GM19238 (cell line): ENCODE results near the gene SAT1.

Experiments used
- DNase-seq: peaks from one replicate; pipeline ENCODE4 v3.0.0; 2011; ENCODE audit warnings: low spot score; ENCODE audit not compliant: insufficient read length

The SAT1 gene

GRCh38 chrX:23773601-23774175, 9.3 kb upstream of the SAT1 start:
- no peak for DNase-seq

GRCh38 chrX:23776363-23776762, 6.6 kb upstream of the SAT1 start:
- DNase-seq = no peak

DNA sequence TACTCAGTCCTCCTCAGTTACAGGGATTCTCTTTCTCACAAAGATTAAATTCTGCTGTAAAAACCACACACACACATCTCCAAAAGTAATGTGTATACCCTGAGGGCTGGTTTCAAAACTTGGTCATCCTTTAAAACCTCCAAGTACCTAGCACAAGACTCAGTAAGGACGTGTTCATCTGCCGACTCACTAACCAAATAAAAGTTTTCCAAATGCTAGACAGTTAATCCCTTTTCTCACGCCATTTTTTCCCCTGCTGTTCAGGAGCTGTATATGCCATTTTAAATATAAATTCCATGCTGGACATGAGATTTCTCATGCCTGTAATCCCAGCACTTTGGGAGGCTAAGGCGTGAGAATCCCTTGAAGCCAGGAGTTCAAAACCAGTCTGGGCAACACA, 3.9 kb upstream of the SAT1 start:
- no peak for DNase-seq

DNA sequence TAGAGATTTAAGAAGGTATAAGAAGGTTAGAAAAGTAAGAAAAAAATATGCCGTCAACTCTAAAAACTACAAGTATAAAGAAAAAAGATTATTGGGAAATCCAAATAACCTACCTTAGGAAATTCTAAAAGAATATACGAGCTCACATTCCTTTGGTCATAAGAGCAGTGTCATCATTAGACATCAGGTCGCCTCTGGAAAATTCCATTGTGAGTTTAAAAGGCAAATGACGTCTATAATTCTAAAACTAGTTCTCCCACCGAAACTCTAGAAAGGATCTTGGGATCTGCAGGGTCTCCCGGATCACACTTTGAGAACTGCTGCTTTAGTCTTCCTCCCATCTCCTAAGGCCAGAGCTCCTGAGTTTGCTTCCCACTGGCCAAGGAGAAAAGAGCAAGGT, 518 bp upstream of the SAT1 start:
- DNase-seq = no peak

DNA sequence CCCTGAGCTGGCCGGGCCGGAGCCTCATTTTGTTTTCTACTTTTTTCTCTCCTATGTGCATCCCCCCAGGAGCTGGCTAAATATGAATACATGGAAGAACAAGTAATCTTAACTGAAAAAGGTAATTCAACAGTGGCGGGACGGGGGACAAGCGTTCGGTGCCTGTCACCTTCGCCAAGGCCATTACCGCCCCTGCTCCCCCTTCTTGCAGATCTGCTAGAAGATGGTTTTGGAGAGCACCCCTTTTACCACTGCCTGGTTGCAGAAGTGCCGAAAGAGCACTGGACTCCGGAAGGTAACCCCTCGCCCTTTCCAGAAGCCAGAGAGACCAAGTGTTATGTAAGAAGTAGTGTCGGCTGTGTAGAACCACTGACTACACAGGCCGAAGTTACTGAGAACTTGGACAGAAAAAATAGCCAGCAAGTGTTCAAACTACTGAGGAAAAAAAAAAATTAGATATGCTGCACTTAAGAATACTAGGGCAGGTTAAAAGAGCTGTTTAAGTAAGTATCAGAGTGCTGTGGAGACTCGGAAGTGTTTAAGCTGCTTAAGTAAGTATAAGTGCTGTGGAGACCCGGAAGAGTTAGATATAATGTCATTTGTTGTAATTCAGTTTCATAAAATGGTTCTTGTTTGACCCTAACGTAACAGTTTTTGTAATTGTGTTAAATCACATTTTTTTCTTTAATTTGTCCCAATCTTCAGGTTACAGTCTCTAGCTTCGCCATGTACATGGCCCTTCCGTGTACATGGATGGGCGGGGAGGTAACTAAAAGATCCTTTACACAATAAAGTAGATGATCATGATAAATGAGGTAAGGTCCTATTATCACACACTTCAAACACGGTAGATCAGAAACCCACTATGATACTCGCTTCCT, 856 bp downstream of the SAT1 start:
- DNase-seq = no peak

GRCh38 chrX:23784470-23785331, 1.7 kb downstream of the SAT1 start:
- no peak for DNase-seq

DNA sequence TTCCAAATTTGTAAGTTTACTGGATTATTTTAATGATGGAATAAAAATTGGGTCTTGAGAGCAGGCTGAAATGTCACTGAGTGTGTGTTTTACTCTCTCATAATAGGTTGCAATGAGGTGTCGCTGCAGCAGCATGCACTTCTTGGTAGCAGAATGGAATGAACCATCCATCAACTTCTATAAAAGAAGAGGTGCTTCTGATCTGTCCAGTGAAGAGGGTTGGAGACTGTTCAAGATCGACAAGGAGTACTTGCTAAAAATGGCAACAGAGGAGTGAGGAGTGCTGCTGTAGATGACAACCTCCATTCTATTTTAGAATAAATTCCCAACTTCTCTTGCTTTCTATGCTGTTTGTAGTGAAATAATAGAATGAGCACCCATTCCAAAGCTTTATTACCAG, 2.6 kb downstream of the SAT1 start:
- no peak for DNase-seq

GRCh38 chrX:23786268-23786815, 3.4 kb downstream of the SAT1 start:
- no peak for DNase-seq

GRCh38 chrX:23787745-23788118, 4.8 kb downstream of the SAT1 start:
- DNase-seq = no peak

DNA sequence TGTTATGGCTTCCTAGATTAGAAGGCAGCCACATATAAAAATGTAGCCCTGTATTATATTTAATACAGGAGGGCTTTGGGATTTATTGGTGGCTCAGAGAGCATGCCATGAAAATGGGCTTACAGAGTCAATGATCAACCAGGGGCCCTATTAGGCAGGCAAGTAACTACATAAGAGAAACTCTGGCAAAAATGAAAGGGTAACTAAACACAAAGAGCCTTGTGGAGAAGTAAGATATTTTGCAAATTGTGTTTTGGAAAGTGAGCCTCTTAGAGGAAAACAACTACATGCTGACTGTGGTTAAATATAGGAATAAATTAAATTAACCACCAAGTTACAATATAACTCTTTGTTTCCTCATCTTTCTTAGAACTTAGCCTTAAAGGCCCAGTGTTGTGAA, 5.5 kb downstream of the SAT1 start:
- no peak for DNase-seq

- no peak for DNase-seq
These were observed 6.0 kb downstream of the SAT1 start for GRCh38 chrX:23788946-23789345.

GRCh38 chrX:23789386-23790154, 6.6 kb downstream of the SAT1 start:
- no peak for DNase-seq

GRCh38 chrX:23790155-23790497, 7.2 kb downstream of the SAT1 start:
- DNase-seq = no peak

- no peak for DNase-seq
These were observed 10.0 kb downstream of the SAT1 start for GRCh38 chrX:23792861-23793553.

DNA sequence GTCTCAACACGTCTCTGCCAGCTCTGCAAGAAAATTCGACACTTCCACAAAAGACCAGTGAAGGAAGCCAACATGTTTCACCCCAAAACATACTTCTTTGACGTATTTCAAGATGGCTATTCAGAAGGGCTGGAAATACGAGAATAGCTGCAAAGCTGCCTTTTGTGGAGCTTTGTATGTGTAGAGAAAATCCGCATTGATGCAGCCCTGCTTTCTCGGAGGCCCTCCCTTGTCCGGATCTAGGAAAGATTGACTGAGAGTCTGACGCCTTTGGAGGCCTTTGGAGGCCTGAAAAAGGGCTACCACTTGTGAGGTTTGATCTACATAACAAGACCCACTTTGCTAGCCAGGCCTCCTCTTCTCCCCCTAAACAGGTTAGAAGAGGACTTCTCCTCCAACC, 12.2 kb downstream of the SAT1 start:
- DNase-seq = no peak

DNA sequence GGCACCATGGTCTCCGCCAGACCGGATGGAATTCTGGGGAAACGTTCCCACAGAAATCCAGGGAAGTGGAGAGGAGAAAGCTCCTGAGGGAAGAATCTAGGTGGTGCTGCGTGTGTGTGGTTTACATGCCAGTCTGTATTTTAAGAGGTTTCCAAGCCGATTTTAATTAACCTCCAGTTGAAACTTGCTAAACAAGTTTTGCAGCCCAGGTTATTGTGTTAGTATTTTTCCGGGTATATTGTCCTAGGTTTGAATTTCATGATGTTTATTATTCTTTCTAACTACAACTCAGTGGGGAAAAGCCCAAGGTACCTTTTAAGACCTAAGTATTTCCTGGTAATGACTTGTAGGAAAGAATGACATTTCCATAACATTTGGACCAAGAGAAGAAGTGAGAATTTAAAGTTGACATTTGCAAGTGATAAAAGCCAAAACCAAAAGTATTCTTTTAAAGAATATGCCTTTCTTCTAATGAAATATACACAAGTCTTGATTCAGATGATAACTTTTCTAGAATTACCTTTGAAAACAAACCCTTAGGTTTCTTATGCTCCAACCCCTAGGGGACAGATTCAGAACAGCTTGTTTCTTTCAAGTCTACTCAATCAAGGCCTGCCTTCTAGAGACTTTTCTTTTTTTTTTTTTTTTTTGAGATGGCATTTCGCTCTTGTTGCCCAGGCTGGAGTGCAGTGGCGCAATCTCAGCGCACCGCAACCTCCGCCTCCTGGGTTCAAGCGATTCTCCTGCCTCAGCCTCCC, 14.6 kb downstream of the SAT1 start:
- DNase-seq = no peak

GRCh38 chrX:23799469-23800065, 16.6 kb downstream of the SAT1 start:
- DNase-seq = no peak

GRCh38 chrX:23802431-23802830, 19.5 kb downstream of the SAT1 start:
- no peak for DNase-seq

GRCh38 chrX:23803931-23804381, 21.0 kb downstream of the SAT1 start:
- no peak for DNase-seq
